Panc1 (cell line): ENCODE data around the gene YAE1. TPM values are rescaled to one million over a fixed set of nuclear protein-coding genes. Genes with fewer than 3 reads are reported as not detected.

Experiments used
- ATAC-seq: fragments of 200-7000 bp; cut with Tn5 transposase; 2 replicates; pipeline ENCODE4 v1.9.1; 2020; ENCODE audit warnings: mild to moderate bottlenecking, moderate library complexity
- BruUV-seq: library from RNA; stranded (reverse); fragments of 400-500 nt; replicated peaks from 2 replicates; lab custom pipeline; 2021; lab: Mats Ljungman, UMichigan
- CTCF ChIA-PET: fragments of 300-600 bp; sonication (Branson Sonifier 250); formaldehyde crosslinking; loops from one replicate; lab custom pipeline; 2022; ENCODE audit warnings: antibody characterized with exemption; lab: Charles Lee
- POLR2A ChIA-PET: fragments of 300-600 bp; sonication (Branson Sonifier 250); formaldehyde crosslinking; loops from one replicate; lab custom pipeline; 2022; ENCODE audit warnings: antibody characterized with exemption; lab: Charles Lee
- DNase-seq: peaks from one replicate; pipeline ENCODE4 v3.0.0-alpha.2; 2010; ENCODE audit warnings: low read depth, low spot score
- H3K27ac ChIP-seq: 2 replicates; pipeline ENCODE4 v1.5.1; 2011; ENCODE audit warnings: mild to moderate bottlenecking, low read length, inconsistent platforms
- H3K27me3 ChIP-seq: fragments of 200-500 bp; sonication (Bioruptor generic); 2 replicates; pipeline ENCODE4 v1.6.0; 2014; ENCODE audit warnings: low read length, inconsistent platforms; ENCODE audit not compliant: control insufficient read depth, insufficient read depth
- H3K36me3 ChIP-seq: fragments of 200-500 bp; sonication (Bioruptor generic); 2 replicates; pipeline ENCODE4 v1.5.1; 2014; ENCODE audit warnings: inconsistent platforms, mild to moderate bottlenecking, low read length, moderate library complexity; ENCODE audit not compliant: control insufficient read depth, insufficient read depth
- H3K4me1 ChIP-seq: 2 replicates; pipeline ENCODE4 v1.5.1; 2011; ENCODE audit warnings: inconsistent platforms, mild to moderate bottlenecking, low read length, moderate library complexity; ENCODE audit not compliant: control insufficient read depth, insufficient read depth
- H3K4me3 ChIP-seq, 2 experiments: 2 replicates each; pipeline ENCODE4 v1.5.1; 2011 to 2012; ENCODE audit warnings: low read depth in 2 of 2, low read length in 2 of 2, mild to moderate bottlenecking in 2 of 2, inconsistent platforms in 1 of 2, moderate library complexity in 1 of 2
- H3K9me3 ChIP-seq: fragments of 200-500 bp; sonication (Bioruptor generic); 2 replicates; pipeline ENCODE4 v1.5.1; 2014; ENCODE audit warnings: low read depth, mild to moderate bottlenecking, inconsistent platforms, low read length, moderate library complexity; ENCODE audit not compliant: control insufficient read depth, insufficient read depth
- CTCF ChIP-seq: fragments of 450-650 bp; IDR thresholded peaks from 2 replicates; pipeline ENCODE4 v1.5.1; 2017; ENCODE audit warnings: mild to moderate bottlenecking
- POLR2AphosphoS5 ChIP-seq: IDR thresholded peaks from 2 replicates; pipeline ENCODE4 v1.6.1; 2012; ENCODE audit warnings: mild to moderate bottlenecking, low read depth, low read length, moderate library complexity
- REST ChIP-seq, 2 experiments: IDR thresholded peaks; 2 replicates each; pipeline ENCODE4 v1.6.1; 2011 to 2012; ENCODE audit warnings: low read depth in 2 of 2, control low read depth in 1 of 2, low read length in 1 of 2, mild to moderate bottlenecking in 1 of 2, moderate library complexity in 1 of 2; ENCODE audit not compliant: insufficient read depth in 1 of 2
- SIN3A ChIP-seq: IDR thresholded peaks from 2 replicates; pipeline ENCODE4 v1.6.1; 2012; ENCODE audit warnings: low read depth, mild to moderate bottlenecking, low read length, moderate library complexity, borderline replicate concordance; ENCODE audit not compliant: insufficient read depth
- TCF7L2 ChIP-seq: IDR thresholded peaks from 2 replicates; pipeline ENCODE4 v1.6.1; 2011; ENCODE audit warnings: mild to moderate bottlenecking, low read depth, low read length, inconsistent platforms
- in situ Hi-C: cut with HindIII; loops from 2 replicates; pipeline ENCODE4 v1.10.0; 2016; ENCODE audit warnings: low sequenced_read_pairs, low pct_unique_long_range_greater_than_20kb
- intact Hi-C: fragments of 100-400 bp; cut with micrococcal nuclease; formaldehyde crosslinking; loops from one replicate; pipeline ENCODE4 v1.10.0; 2022; ENCODE audit not compliant: unreplicated experiment
- total RNA-seq: library from RNA; stranded (reverse); gene quantifications from one replicate; pipeline ENCODE4 v1.2.1, GENCODE V29; 2021; ENCODE audit not compliant: unreplicated experiment

Gene YAE1
- total RNA-seq, 1 experiment from 2014 or later, result 20.1 TPM

- in situ Hi-C loops, result no loop called here
- TF ChIP-seq TCF7L2 (no peak), CTCF (peak; percentile 91), REST (IDR thresholded peaks at IDR 0.05; ENCODE audit: insufficient read depth in 1 of 2, low read depth in 2 of 2, low read length in 1 of 2) (no peak), SIN3A (no peak), POLR2AphosphoS5 (no peak; the same call in 1 of the 2 replicates)
Observed at GRCh38 chr7:39580149-39580874, 14.1 kb downstream of the YAE1 start.

GRCh38 chr7:39582536-39582935, 16.3 kb downstream of the YAE1 start:
- Histone ChIP-seq H3K4me1 (no peaks in the 10 kb centered on the region), H3K9me3 (no peaks in the 10 kb centered on the region), H3K4me3 (no peak overlapping the region), H3K27ac (no peak overlapping the region), H3K36me3 (no peaks in the 10 kb centered on the region), H3K27me3 (no peaks in the 10 kb centered on the region)
- no peak for ATAC-seq
- DNase-seq, result no peak
- no TSS peak for BruUV-seq
- intact Hi-C loops, result no loop called here
- no peak for TF ChIP-seq REST (IDR thresholded peaks at IDR 0.05; ENCODE audit: insufficient read depth in 1 of 2, low read depth in 2 of 2, low read length in 1 of 2)
- no peak for TF ChIP-seq CTCF
- in situ Hi-C loops, result no loop called here
- ChIA-PET POLR2A (no interaction called here), CTCF (no interaction called here)

More at GRCh38 chr7:39580149-39580874, 14.1 kb downstream of the YAE1 start:
- Histone ChIP-seq H3K27ac (no peak overlapping the region), H3K27me3 (no peaks in the 10 kb centered on the region), H3K9me3 (no peaks in the 10 kb centered on the region), H3K4me3 (no peak overlapping the region), H3K36me3 (no peaks in the 10 kb centered on the region), H3K4me1 (no peaks in the 10 kb centered on the region)
- CTCF ChIA-PET, result interaction anchor here (0.5 to 1.6 kb wide), 15 partner anchors 9 to 376 kb away, joined by 3 to 35 read pairs (median 4); no protein-coding TSS in a partner anchor
- POLR2A ChIA-PET, result no interaction called here
- BruUV-seq, result no TSS peak
- intact Hi-C loops, result loop anchor here (1.0 kb wide), 1 partner anchor 166 kb away; no protein-coding TSS in a partner anchor
- DNase-seq (peak; percentile 86), ATAC-seq (peak; percentile 97)
